Activated T-helper 1 cell treated with Interleukin-2 at 50 U/mL for 16 hours (primary cell): ENCODE results near the gene HIP1.
"Not testable (repeated sequence)": the region's sequence is repeated elsewhere in the genome, so short reads cannot be mapped to it uniquely, and the experiment has no call there.

Experiments
- DNase-seq: peaks from one replicate; pipeline ENCODE4 v3.0.0-alpha.2; 2020; ENCODE audit warnings: low read depth

HIP1 gene

GRCh38 chr7:75614401-75614800 lies 124.3 kb downstream of the HIP1 start:
- no peak for DNase-seq

GRCh38 chr7:75613351-75613750 lies 125.4 kb downstream of the HIP1 start:
- no peak for DNase-seq

GRCh38 chr7:75611557-75612178 lies 127.1 kb downstream of the HIP1 start:
- no peak for DNase-seq

- not testable (repeated sequence) for DNase-seq
Measured at GRCh38 chr7:75609416-75609815, 129.3 kb downstream of the HIP1 start.

DNA sequence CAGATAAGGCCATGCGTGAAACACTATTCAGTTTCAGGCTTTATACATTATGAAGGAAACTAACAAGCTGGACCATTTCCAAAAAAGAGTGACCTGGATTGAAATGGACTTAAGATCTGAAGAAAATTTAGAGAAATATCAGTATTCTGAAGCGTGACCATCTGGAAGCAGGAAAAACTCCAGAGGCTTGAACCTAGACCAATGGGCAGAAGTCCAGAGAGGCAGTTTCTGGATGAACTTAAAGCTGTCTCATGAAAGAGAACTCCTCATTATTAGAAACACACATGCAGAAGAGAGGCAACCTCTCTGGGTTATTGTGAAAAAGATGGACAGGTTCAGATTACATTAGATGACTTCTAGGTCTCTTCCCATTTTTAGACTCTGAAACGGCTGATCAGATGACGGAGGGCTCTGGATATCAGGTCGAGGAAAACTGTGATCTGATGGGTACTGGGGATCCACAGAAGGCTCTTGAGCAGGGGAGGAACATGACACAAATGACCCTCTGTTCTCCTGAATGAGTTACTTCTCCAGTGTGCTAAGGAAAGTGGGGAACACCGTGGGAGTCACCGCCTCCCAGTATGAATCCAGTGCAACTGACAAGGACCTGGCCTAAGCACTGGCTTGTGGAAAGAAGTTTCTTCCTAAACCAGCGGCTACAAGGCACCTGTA lies 130.2 kb downstream of the HIP1 start:
- DNase-seq, result no peak

DNA sequence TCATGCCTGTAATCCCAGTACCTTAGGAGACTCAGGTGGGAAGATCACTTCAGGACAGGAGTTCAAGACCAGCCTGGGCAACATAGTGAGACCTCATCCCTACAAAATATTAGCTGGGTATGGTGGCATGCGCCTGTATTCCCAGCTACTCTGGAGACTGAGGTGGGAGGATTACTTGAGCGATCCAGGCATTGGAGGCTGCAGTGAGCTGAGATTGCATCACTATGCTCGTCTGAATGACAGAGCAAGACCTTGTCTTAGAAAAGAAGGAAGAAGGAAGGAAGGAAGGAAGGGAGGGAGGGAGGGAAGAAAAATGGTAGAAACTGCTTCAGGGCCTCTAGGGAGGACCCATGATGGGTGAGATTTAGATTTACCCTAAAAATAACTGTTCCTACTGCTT lies 134.3 kb downstream of the HIP1 start:
- DNase-seq, result no peak

DNA sequence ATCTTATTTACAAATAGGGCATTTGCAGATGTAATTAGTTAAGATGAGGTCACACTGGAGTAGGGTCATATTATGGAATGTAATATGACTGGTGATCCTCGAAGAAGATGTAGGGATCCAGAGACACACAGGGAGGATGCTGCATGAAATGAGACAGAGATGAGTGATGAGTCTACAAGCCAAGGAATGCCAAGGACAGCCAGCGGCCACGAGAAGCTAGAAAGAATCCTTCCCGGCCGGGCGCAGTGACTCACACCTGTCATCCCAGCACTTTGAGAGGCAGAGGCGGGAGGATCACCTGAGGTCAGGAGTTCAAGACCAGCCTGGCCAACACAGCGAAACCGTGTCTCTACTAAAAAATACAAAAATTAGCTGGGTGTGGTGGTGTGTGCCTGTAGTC lies 135.9 kb downstream of the HIP1 start:
- DNase-seq, result not testable (repeated sequence)

GRCh38 chr7:75601539-75601938 lies 137.2 kb downstream of the HIP1 start:
- DNase-seq, result no peak

GRCh38 chr7:75600748-75601147 lies 138.0 kb downstream of the HIP1 start:
- not testable (repeated sequence) for DNase-seq

- DNase-seq, result no peak
Measured at GRCh38 chr7:75599244-75599781, 139.4 kb downstream of the HIP1 start.

GRCh38 chr7:75596727-75597614 lies 141.8 kb downstream of the HIP1 start:
- DNase-seq, result no peak

DNA sequence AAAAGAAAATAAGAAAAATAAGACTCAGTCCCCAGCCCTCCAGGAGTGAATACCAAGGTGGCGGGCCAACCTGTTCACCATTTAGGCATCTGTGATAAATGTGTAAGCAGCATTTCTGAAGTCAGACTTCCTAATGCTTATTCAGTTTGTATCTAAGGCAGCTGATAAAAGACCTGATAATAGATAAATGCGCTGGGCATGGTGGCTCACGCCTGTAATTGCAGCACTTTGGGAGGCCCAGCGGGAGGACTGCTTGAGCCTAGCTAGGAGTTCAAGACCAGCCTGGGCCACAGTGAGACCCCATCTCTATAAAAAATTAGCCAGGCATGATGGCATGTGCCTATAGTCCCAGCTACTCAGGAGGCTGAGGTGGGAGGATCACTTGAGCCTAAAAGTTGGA lies 143.0 kb downstream of the HIP1 start:
- no peak for DNase-seq

DNA sequence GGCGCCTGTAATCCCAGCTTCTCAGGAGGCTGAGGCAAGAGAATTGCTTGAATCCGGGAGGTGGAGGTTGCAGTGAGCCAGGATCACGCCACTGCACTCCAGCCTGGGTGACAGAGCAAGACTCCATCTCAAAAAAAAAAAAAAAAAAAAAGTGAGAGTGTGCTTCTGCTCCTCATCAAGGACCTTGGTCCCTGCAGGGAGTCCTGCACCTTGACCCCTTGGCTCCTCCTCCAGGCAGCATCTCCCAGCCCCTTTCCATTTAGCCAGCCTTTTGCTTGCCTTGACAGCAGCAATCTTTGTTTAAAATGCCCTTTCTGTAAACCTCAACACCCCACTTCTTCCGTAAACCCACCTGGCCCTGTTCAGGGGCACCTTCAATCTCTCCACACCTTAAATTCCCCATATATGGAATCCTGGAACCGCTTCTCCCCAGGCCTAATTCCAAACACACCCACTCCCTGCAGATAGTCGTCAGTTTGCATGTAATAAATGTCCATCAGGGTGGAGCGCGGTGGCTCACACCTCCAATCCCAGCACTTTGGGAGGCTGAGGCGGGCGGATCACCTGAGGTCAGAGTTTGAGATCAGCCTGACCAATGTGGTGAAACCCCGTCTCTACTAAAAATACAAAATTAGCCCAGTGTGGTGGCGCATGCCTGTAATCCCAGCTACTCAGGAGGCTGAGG lies 145.1 kb downstream of the HIP1 start:
- DNase-seq, result not testable (repeated sequence)

DNA sequence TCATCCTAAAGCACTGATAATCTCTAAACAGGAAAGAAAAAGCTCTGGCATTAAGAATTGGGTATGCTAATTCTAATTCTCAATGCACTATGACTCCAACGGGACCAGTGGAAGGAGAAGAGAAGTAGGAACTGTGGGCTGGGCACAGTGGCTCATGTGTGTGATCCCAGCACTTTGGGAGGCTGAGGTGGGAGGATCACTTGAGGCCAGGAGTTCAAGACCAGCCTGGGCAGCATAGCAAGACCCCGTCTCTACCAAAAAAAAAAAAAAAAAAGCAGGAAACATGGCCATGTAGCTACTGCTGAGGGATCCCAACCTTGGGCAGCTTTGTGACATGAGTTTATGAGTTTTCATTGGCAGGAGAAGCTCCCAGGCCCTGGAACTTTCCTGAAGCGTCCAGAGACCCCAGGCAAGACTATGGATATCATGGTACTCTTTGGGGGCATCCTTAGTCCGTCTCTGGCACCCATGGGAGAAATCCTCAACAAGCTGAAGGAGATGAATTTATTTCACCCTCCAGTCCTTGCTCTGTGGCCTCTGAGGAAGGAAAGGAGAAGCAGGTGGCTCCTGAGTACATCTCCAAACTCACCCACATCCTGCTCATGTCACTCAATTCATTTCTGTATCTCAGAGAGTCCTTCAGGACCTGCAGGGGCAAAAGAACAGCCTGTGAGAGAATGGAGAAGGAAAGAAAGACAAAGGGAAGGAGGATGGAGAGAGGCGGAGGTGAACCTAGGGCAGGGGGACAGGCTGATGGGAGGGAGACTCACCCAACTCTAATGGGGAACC lies 147.1 kb downstream of the HIP1 start:
- DNase-seq, result no peak

DNA sequence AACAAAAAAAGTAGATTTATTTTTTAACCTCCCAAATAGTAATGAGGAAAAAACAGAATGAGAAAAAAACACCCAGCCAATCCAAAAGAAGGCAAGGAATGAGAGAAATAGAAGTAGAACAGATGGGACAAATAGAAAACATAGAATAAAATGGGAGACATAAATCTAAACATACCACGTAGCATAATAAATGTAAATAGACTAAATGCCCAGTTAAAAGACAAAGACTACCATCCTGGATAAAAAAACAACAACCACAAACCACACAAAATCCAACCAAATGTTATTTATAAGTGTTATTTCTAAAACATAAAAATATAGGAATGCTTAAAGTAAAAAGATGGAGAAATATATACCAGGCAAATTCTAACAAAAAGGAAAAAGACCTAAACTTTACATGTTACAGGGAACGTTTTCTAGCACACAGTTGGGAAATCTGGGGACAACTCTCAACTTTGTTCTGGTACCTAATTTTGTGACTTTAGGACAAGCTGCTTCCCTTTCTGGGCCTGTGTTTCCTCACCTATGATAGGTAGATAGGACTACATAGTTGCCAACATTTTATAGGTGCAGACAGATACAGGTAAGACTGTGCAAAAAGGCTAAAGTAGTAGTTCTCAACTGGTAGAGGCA lies 148.3 kb downstream of the HIP1 start:
- no peak for DNase-seq

DNA sequence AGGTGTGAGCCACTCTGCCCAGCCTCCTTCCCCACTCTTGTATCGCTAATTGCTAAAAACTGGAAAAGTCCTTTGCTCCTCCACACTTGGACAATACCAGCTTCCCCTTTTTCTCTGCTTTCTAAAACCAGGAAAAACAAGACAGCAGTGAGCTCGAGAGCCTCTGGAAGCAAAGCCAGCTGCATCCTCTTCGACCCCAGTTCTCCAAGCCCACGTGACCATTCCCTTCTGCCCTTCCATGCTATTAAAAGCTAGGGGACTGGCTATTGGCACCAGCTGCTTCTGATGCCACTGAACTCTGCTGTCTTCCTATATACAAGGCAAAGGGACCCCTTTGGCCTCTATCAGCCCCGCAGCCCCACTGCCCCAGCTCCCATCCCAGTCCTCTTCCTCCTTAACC lies 154.4 kb downstream of the HIP1 start:
- no peak for DNase-seq

GRCh38 chr7:75583255-75583654 lies 155.5 kb downstream of the HIP1 start:
- no peak for DNase-seq

GRCh38 chr7:75579899-75580298 lies 158.8 kb downstream of the HIP1 start:
- DNase-seq, result no peak

- DNase-seq, result no peak
Measured at GRCh38 chr7:75578081-75578480, 160.7 kb downstream of the HIP1 start.

DNA sequence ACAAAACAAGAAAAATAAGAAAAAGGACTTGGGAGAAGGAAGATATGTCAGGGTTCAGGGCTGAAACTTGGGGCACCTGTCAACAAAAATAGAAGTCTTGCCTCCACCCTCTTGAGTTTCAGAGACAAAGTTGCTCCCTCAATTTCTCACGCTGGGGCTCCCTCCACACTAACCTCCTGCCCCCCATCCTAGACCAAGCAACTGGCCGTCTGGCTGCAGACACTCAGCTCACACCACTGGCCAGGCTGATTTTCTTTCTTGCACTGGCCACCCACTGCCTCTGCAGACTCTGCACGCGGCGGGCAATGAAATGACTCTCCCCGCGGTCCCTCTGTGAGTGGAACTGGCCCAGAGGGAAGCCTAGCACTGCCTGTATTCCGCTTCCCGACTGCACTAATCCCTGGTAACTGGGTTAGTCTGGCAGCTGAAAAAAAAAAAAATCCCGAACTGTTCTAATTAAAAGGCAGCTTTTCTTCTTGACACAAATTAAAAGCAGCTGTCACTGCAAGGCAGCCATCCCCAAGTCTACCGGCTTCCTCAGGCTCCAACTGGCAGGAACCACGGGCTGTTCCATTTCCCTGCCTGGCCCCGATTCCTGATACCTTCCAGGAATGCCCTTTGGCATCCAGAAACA lies 163.1 kb downstream of the HIP1 start:
- no peak for DNase-seq
